Hepatocyte (in vitro differentiated cells): ENCODE results near the gene GAS1.

ENCODE experiments used
- EZH2 ChIP-seq: fragments of 200-600 bp; sonication (generic); IDR thresholded peaks from 2 replicates; pipeline ENCODE4 v1.6.1; 2016; ENCODE audit warnings: antibody characterized with exemption, mild to moderate bottlenecking, borderline replicate concordance
- EZH2phosphoT487 ChIP-seq: fragments of 200-600 bp; sonication (generic); IDR thresholded peaks from one replicate; pipeline ENCODE4 v1.6.1; 2018; ENCODE audit warnings: antibody characterized with exemption, mild to moderate bottlenecking, low read depth, moderate library complexity; ENCODE audit not compliant: unreplicated experiment, severe bottlenecking
- TF ChIP-seq, protein P1 (sequence below): fragments of 200-600 bp; sonication (generic); IDR thresholded peaks from 2 replicates; pipeline ENCODE4 v1.5.1; 2016; ENCODE audit warnings: antibody characterized with exemption, mild to moderate bottlenecking; ENCODE audit not compliant: poor library complexity

- TF ChIP-seq EZH2phosphoT487 (no peak), EZH2 (no peak)
- TF ChIP-seq, protein P1, sequence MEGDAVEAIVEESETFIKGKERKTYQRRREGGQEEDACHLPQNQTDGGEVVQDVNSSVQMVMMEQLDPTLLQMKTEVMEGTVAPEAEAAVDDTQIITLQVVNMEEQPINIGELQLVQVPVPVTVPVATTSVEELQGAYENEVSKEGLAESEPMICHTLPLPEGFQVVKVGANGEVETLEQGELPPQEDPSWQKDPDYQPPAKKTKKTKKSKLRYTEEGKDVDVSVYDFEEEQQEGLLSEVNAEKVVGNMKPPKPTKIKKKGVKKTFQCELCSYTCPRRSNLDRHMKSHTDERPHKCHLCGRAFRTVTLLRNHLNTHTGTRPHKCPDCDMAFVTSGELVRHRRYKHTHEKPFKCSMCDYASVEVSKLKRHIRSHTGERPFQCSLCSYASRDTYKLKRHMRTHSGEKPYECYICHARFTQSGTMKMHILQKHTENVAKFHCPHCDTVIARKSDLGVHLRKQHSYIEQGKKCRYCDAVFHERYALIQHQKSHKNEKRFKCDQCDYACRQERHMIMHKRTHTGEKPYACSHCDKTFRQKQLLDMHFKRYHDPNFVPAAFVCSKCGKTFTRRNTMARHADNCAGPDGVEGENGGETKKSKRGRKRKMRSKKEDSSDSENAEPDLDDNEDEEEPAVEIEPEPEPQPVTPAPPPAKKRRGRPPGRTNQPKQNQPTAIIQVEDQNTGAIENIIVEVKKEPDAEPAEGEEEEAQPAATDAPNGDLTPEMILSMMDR = no peak
Measured at GRCh38 chr9:86947146-86948073, at the start of gene GAS1.
